Astrocyte (in vitro differentiated cells and primary cell): Measurements from ENCODE around the gene GRAMD4. TPM values are rescaled to one million over a fixed set of nuclear protein-coding genes. Genes with fewer than 3 reads are reported as not detected.

Source experiments
- DNase-seq: peaks from one replicate; pipeline ENCODE4 v3.0.0-alpha.2; 2010; ENCODE audit warnings: low read depth
- FAIRE-seq: peaks from 2 replicates; lab custom pipeline; 2011; peaks lifted over from hg19 to GRCh38; lab: Jason Lieb, UNC
- H2AFZ ChIP-seq: 2 replicates; pipeline ENCODE4 v1.6.0; 2012; ENCODE audit warnings: low read depth, low read length, inconsistent platforms
- H3K27ac ChIP-seq: 2 replicates; pipeline ENCODE4 v1.5.1; 2011; ENCODE audit warnings: low read depth, low read length, inconsistent platforms
- H3K27me3 ChIP-seq: 2 replicates; pipeline ENCODE4 v1.6.0; 2011; ENCODE audit warnings: low read length, inconsistent platforms; ENCODE audit not compliant: insufficient read depth
- H3K36me3 ChIP-seq: 2 replicates; pipeline ENCODE4 v1.5.1; 2011; ENCODE audit warnings: low read length, inconsistent platforms; ENCODE audit not compliant: insufficient read depth
- H3K4me1 ChIP-seq: 2 replicates; pipeline ENCODE4 v1.5.1; 2011; ENCODE audit warnings: low read length, inconsistent platforms; ENCODE audit not compliant: insufficient read depth
- H3K4me2 ChIP-seq: 2 replicates; pipeline ENCODE4 v1.6.0; 2012; ENCODE audit warnings: low read length, inconsistent platforms
- H3K4me3 ChIP-seq: 2 replicates; pipeline ENCODE4 v1.5.1; 2011; ENCODE audit warnings: low read depth, mild to moderate bottlenecking, low read length, inconsistent platforms; ENCODE audit not compliant: insufficient read depth
- H3K79me2 ChIP-seq: 2 replicates; pipeline ENCODE4 v1.6.0; 2012; ENCODE audit warnings: mild to moderate bottlenecking, low read length, inconsistent platforms; ENCODE audit not compliant: insufficient read depth
- H3K9ac ChIP-seq: 2 replicates; pipeline ENCODE4 v1.6.0; 2012; ENCODE audit warnings: mild to moderate bottlenecking, low read length, inconsistent platforms
- H3K9me3 ChIP-seq: 2 replicates; pipeline ENCODE4 v1.5.1; 2012; ENCODE audit warnings: low read depth, mild to moderate bottlenecking, low read length, inconsistent platforms; ENCODE audit not compliant: insufficient read depth
- H4K20me1 ChIP-seq: 2 replicates; pipeline ENCODE4 v1.6.0; 2012; ENCODE audit warnings: low read length, inconsistent platforms; ENCODE audit not compliant: insufficient read depth
- H3K27ac Mint-ChIP-seq: one replicate; pipeline ENCODE4 v1.8.0; 2021; ENCODE audit warnings: mild to moderate bottlenecking, mixed read lengths; ENCODE audit not compliant: unreplicated experiment
- H3K27me3 Mint-ChIP-seq: one replicate; pipeline ENCODE4 v1.8.0; 2021; ENCODE audit warnings: low read depth, mixed read lengths; ENCODE audit not compliant: unreplicated experiment
- H3K36me3 Mint-ChIP-seq: one replicate; pipeline ENCODE4 v1.8.0; 2021; ENCODE audit warnings: low read depth, mixed read lengths; ENCODE audit not compliant: unreplicated experiment
- H3K4me1 Mint-ChIP-seq: one replicate; pipeline ENCODE4 v1.8.0; 2021; ENCODE audit warnings: low read depth, mixed read lengths; ENCODE audit not compliant: unreplicated experiment
- H3K4me3 Mint-ChIP-seq: one replicate; pipeline ENCODE4 v1.8.0; 2021; ENCODE audit warnings: mild to moderate bottlenecking, moderate library complexity, mixed read lengths; ENCODE audit not compliant: unreplicated experiment
- H3K9me3 Mint-ChIP-seq: one replicate; pipeline ENCODE4 v1.8.0; 2021; ENCODE audit warnings: mild to moderate bottlenecking, mixed read lengths; ENCODE audit not compliant: unreplicated experiment
- CTCF ChIP-seq: IDR thresholded peaks from 2 replicates; pipeline ENCODE4 v1.5.1; 2011; ENCODE audit warnings: low read depth, mild to moderate bottlenecking, inconsistent platforms, low read length, moderate library complexity; ENCODE audit not compliant: insufficient read depth
- EZH2 ChIP-seq: IDR thresholded peaks from 2 replicates; pipeline ENCODE4 v1.6.1; 2012; ENCODE audit warnings: mild to moderate bottlenecking, low read length, inconsistent platforms; ENCODE audit not compliant: insufficient read depth
- total RNA-seq: library from RNA; stranded (reverse); gene quantifications from 2 replicates; pipeline ENCODE4 v1.2.1, GENCODE V29; 2021

GRAMD4 gene
- total RNA-seq, 1 donor from 2014 or later, result 17.8 TPM

- H3K27ac Mint-ChIP-seq, result no peak overlapping the region
- no peaks in the 10 kb centered on the region for H3K27me3 ChIP-seq
- H3K9me3 ChIP-seq, result no peaks in the 10 kb centered on the region
- no peaks in the 10 kb centered on the region for H3K9me3 Mint-ChIP-seq
- no peaks in the 10 kb centered on the region for H3K79me2 ChIP-seq
- H3K36me3 ChIP-seq, result no peaks in the 10 kb centered on the region
- TF ChIP-seq CTCF, result no peak
- no peak for TF ChIP-seq EZH2
- H2AFZ ChIP-seq, result no peak overlapping the region
- H3K4me3 Mint-ChIP-seq, result no peak overlapping the region
- H3K4me1 ChIP-seq, result no peaks in the 10 kb centered on the region
- H3K4me3 ChIP-seq, result no peak overlapping the region
- FAIRE-seq (no peak), DNase-seq (no peak)
- H3K36me3 Mint-ChIP-seq, result no peaks in the 10 kb centered on the region
- no peak overlapping the region for H3K4me2 ChIP-seq
- H4K20me1 ChIP-seq, result no peaks in the 10 kb centered on the region
- H3K4me1 Mint-ChIP-seq, result no peaks in the 10 kb centered on the region
- H3K9ac ChIP-seq, result no peak overlapping the region
- no peaks in the 10 kb centered on the region for H3K27me3 Mint-ChIP-seq
- H3K27ac ChIP-seq, result no peak overlapping the region
Observed at GRCh38 chr22:46678785-46679700, 58.9 kb downstream of the GRAMD4 start.

GRCh38 chr22:46679706-46680269, 59.6 kb downstream of the GRAMD4 start:
- Mint-ChIP-seq H3K27me3 (no peaks in the 10 kb centered on the region), H3K36me3 (no peaks in the 10 kb centered on the region), H3K4me3 (no peak overlapping the region), H3K27ac (no peak overlapping the region), H3K4me1 (no peaks in the 10 kb centered on the region), H3K9me3 (no peaks in the 10 kb centered on the region)
- Histone ChIP-seq H3K27me3 (no peaks in the 10 kb centered on the region), H3K9ac (no peak overlapping the region), H3K9me3 (no peaks in the 10 kb centered on the region), H3K4me1 (no peaks in the 10 kb centered on the region), H2AFZ (no peak overlapping the region), H3K4me3 (no peak overlapping the region), H3K4me2 (no peak overlapping the region), H4K20me1 (peaks cover 4% of the 10 kb centered on the region), H3K79me2 (no peaks in the 10 kb centered on the region), H3K27ac (no peak overlapping the region), H3K36me3 (no peaks in the 10 kb centered on the region)
- DNase-seq (no peak), FAIRE-seq (no peak)
- TF ChIP-seq EZH2, result no peak
- TF ChIP-seq CTCF, result no peak
